ENCODE data around the gene RHBDL1.
A peak's percentile ranks its signal among the peaks of the same experiment; 100 is the strongest.

Gene RHBDL1

DNA sequence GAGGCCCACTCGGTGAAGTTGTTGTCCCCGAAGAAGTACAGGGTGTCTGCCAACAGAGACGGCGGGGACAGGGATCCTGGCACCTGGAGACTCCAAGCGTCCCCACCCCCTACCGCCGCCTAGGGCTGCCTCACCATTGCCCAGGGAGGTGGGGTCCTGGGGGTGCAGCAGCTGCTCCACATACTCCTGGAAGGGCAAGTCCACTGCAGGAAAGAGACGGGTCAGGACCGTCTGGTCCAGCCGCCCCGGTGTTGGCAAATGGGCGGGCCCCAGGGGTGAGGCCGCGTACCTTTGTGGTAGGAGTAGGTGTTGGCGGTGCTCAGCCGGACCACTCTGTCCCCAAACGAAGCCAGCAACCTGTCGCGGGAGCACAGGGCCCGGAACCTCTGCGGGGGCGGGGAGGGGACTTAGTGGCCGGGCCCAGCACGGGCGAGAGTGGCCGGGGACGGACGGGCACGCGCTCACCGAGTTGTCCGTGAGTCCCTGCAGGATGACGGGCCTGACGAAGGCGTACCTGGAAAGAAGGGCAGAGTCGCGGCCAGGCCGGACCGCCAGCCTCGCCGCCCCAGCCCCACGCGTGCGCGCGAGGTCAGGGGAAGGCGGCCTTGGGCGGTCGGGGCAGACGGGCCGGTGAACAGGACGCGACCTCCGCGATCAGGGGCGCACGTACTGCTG is 8.1 kb downstream of the RHBDL1 start:
- no peak for DNase-seq
- peak overlapping the region; percentile 43 to 81 (median 72) for H3K4me3 ChIP-seq (ENCODE audit: control insufficient read depth in 1 of 7, extremely low read depth in 1 of 7, insufficient read depth in 4 of 7, low read depth in 2 of 7, low read length in 6 of 7)
- peaks cover 0 to 49% (median 23%) of the 10 kb centered on the region in 4 experiments for H3K36me3 ChIP-seq (ENCODE audit: control insufficient read depth in 4 of 4, insufficient read depth in 4 of 4, low read length in 3 of 4)
- CTCF ChIA-PET, result interaction anchor here (0.8 kb wide), 1 partner anchor 10 kb away, joined by 4 read pairs; no protein-coding TSS in a partner anchor
- POLR2A ChIA-PET, result no interaction called here
- H3K4me1 ChIP-seq (ENCODE audit: control extremely low read depth in 1 of 4, control insufficient read depth in 4 of 4, insufficient read depth in 4 of 4, low read length in 3 of 4), result peaks cover 0 to 56% (median 53%) of the 10 kb centered on the region in 4 experiments
- WGBS (ENCODE audit: insufficient coverage), result 20% methylated on average over 49 of the region's 57 CpGs
- no peaks in the 10 kb centered on the region for H3K27me3 ChIP-seq (replicated peaks in 2 of 5; ENCODE audit: control insufficient read depth in 4 of 5, insufficient read depth in 5 of 5, low read length in 4 of 5)
- H3K9me3 ChIP-seq (ENCODE audit: control extremely low read depth in 1 of 5, control insufficient read depth in 4 of 5, insufficient read depth in 2 of 5, low read depth in 1 of 5, low read length in 4 of 5), result no peaks in the 10 kb centered on the region
- peak overlapping the region in 1 of 2 experiments; percentile 64 for H3K27ac ChIP-seq (ENCODE audit: insufficient read depth in 1 of 2, low read depth in 1 of 2, low read length in 2 of 2, poor library complexity in 1 of 2, severe bottlenecking in 2 of 2)

DNA sequence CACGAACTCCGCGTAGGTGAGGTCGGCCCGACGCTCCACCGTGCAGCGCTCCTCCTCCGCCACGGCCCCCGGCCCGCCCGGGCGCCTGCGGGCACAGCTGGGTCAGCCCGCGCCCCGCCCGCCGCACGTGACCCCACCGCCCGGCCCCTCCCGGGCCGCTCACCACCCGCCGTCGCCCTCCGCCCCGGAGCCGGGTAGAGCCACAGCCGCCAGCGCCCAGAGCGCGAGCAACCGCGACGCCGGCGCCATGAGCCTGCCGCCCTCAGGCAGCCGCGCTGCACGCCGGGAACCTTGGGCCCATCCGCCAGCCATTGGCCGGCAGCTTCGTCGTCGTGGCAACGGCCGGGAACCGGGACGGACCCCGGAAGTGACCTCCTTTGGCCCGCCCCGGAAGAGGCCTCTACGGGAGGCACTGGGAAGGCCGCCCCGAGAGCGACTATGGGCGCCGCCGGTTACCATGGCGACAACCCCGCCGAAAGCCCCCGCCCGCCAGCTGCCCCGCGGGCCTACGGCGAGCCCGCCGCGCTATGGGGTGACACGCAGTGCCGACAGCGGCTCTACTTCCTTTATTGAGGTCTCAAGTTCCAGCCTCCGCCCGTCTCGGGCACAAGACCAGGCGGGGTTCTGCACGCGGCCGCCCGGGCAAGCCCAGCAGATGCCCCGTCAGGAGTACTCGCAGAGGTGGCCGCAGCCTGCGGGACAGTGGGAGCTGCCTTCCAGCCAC is 8.8 kb downstream of the RHBDL1 start, which contains the start of gene JMJD8:
Gene JMJD8 (minus strand): TSS at position 264 of the 724 bp plus-strand sequence. CDS start 15 bp downstream, at position 249.
- Histone ChIP-seq H3K4me3 (ENCODE audit: control insufficient read depth in 1 of 7, extremely low read depth in 1 of 7, insufficient read depth in 4 of 7, low read depth in 2 of 7, low read length in 6 of 7) (peak within 1 kb of the TSS; percentile 43 to 81 (median 72)), H3K27ac (ENCODE audit: insufficient read depth in 1 of 2, low read depth in 1 of 2, low read length in 2 of 2, poor library complexity in 1 of 2, severe bottlenecking in 2 of 2) (peak within 1 kb of the TSS in 1 of 2 experiments; percentile 64), H3K36me3 (ENCODE audit: control insufficient read depth in 4 of 4, insufficient read depth in 4 of 4, low read length in 3 of 4) (peaks cover 0 to 49% (median 23%) of the 10 kb centered on the region in 4 experiments), H3K9me3 (ENCODE audit: control extremely low read depth in 1 of 5, control insufficient read depth in 4 of 5, insufficient read depth in 2 of 5, low read depth in 1 of 5, low read length in 4 of 5) (no peaks in the 10 kb centered on the region), H3K27me3 (replicated peaks in 2 of 5; ENCODE audit: control insufficient read depth in 4 of 5, insufficient read depth in 5 of 5, low read length in 4 of 5) (no peaks in the 10 kb centered on the region), H3K4me1 (ENCODE audit: control extremely low read depth in 1 of 4, control insufficient read depth in 4 of 4, insufficient read depth in 4 of 4, low read length in 3 of 4) (peaks cover 0 to 57% (median 55%) of the 10 kb centered on the region in 4 experiments)
- POLR2A ChIA-PET, result no interaction called here
- CTCF ChIA-PET, result interaction anchor here (0.6 to 0.8 kb wide), 2 partner anchors 11 to 41 kb away, joined by 4 read pairs; no protein-coding TSS in a partner anchor
- 2% methylated on average over 72 of the region's 91 CpGs for WGBS (ENCODE audit: insufficient coverage)
- peak; percentile 92 to 95 (median 93) for DNase-seq

DNA sequence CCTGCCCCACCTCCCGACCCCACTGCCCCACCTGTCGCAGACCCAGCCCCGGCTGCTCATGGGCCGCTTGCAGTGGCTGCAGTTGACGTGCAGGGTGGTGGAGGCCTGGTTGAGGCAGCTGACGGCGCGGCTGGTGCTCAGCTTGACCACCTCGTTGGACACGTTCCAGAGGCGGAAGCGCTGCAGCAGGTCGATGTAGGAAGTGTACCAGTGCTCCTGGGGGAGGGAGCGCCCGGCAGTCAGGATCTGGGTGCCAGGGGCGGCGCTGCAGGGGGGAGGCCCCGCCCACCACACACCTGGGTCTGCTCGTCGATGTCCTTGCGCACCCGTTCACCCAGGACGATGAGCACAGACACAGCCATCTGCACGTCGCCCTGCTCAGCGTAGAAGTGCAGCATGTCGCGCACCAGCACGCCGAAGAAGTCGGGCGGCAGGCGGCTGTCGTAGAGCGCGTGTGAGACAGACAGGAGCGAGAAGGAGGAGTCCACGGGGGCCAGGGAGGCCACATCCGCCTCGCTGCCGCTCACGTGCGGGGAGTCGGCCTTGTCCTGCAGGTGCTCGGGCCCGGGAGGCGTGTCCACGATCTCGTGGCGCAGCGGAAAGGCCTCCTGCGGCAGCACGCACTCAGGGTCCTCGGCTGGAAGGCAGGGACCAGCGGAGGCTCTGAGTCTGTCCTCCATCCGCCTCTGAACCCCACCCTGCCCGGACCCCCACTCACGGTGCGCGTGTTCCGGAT is 9.7 kb downstream of the RHBDL1 start:
- POLR2A ChIA-PET, result no interaction called here
- H3K4me1 ChIP-seq (ENCODE audit: control extremely low read depth in 1 of 4, control insufficient read depth in 4 of 4, insufficient read depth in 4 of 4, low read length in 3 of 4), result peaks cover 0 to 60% (median 57%) of the 10 kb centered on the region in 4 experiments

DNA sequence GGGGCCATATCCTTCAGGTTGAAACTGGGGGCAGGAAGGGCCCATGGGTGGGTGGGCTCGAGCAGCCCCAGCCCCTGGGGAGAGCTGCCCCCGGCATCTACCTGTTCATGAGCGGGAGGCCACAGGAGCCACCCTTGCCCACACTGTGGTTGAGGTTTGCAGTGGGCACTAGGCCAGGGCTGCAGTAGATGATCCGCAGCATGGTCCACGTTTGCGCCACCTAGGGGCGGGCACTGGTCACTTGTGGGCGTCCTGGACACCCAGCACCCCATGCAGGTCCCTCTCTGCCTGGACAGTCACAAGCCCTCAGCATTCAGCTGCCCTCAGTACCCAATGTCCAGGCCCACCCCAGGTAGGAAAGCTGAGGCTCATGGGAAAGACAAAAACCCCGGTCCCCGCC is 10.5 kb downstream of the RHBDL1 start:
- WGBS (ENCODE audit: insufficient coverage), result 88% methylated on average over 9 of the region's 10 CpGs
- H3K27ac ChIP-seq (ENCODE audit: insufficient read depth in 1 of 2, low read depth in 1 of 2, low read length in 2 of 2, poor library complexity in 1 of 2, severe bottlenecking in 2 of 2), result no peak overlapping the region
- peaks cover 0 to 60% (median 53%) of the 10 kb centered on the region in 4 experiments for H3K4me1 ChIP-seq (ENCODE audit: control extremely low read depth in 1 of 4, control insufficient read depth in 4 of 4, insufficient read depth in 4 of 4, low read length in 3 of 4)
- no peaks in the 10 kb centered on the region for H3K9me3 ChIP-seq (ENCODE audit: control extremely low read depth in 1 of 5, control insufficient read depth in 4 of 5, insufficient read depth in 2 of 5, low read depth in 1 of 5, low read length in 4 of 5)
- peaks cover 0 to 49% (median 23%) of the 10 kb centered on the region in 4 experiments for H3K36me3 ChIP-seq (ENCODE audit: control insufficient read depth in 4 of 4, insufficient read depth in 4 of 4, low read length in 3 of 4)
- no peak for DNase-seq
- peaks cover 0 to under 1% (median 0%) of the 10 kb centered on the region in 5 experiments for H3K27me3 ChIP-seq (replicated peaks in 2 of 5; ENCODE audit: control insufficient read depth in 4 of 5, insufficient read depth in 5 of 5, low read length in 4 of 5)
- ChIA-PET CTCF (interaction anchor here (1.7 kb wide), 1 partner anchor 20 kb away, joined by 4 read pairs; no protein-coding TSS in a partner anchor), POLR2A (no interaction called here)
- no peak overlapping the region for H3K4me3 ChIP-seq (ENCODE audit: control insufficient read depth in 1 of 7, extremely low read depth in 1 of 7, insufficient read depth in 4 of 7, low read depth in 2 of 7, low read length in 6 of 7)

More for the DNA sequence above, 9.7 kb downstream of the RHBDL1 start:
- H3K27me3 ChIP-seq (replicated peaks in 2 of 5; ENCODE audit: control insufficient read depth in 4 of 5, insufficient read depth in 5 of 5, low read length in 4 of 5), result no peaks in the 10 kb centered on the region
- 98% methylated on average over 44 of the region's 61 CpGs for WGBS (ENCODE audit: insufficient coverage)
- no peak overlapping the region for H3K27ac ChIP-seq (ENCODE audit: insufficient read depth in 1 of 2, low read depth in 1 of 2, low read length in 2 of 2, poor library complexity in 1 of 2, severe bottlenecking in 2 of 2)
- H3K36me3 ChIP-seq (ENCODE audit: control insufficient read depth in 4 of 4, insufficient read depth in 4 of 4, low read length in 3 of 4), result peaks cover 0 to 49% (median 23%) of the 10 kb centered on the region in 4 experiments
- H3K4me3 ChIP-seq (ENCODE audit: control insufficient read depth in 1 of 7, extremely low read depth in 1 of 7, insufficient read depth in 4 of 7, low read depth in 2 of 7, low read length in 6 of 7), result peak overlapping the region in 2 of 7 experiments; percentile 77 to 81
- no peaks in the 10 kb centered on the region for H3K9me3 ChIP-seq (ENCODE audit: control extremely low read depth in 1 of 5, control insufficient read depth in 4 of 5, insufficient read depth in 2 of 5, low read depth in 1 of 5, low read length in 4 of 5)
- CTCF ChIA-PET, result interaction anchor here (0.6 kb wide), 2 partner anchors 31 to 40 kb away, joined by 3 to 4 read pairs; no protein-coding TSS in a partner anchor
- no peak for DNase-seq

DNA sequence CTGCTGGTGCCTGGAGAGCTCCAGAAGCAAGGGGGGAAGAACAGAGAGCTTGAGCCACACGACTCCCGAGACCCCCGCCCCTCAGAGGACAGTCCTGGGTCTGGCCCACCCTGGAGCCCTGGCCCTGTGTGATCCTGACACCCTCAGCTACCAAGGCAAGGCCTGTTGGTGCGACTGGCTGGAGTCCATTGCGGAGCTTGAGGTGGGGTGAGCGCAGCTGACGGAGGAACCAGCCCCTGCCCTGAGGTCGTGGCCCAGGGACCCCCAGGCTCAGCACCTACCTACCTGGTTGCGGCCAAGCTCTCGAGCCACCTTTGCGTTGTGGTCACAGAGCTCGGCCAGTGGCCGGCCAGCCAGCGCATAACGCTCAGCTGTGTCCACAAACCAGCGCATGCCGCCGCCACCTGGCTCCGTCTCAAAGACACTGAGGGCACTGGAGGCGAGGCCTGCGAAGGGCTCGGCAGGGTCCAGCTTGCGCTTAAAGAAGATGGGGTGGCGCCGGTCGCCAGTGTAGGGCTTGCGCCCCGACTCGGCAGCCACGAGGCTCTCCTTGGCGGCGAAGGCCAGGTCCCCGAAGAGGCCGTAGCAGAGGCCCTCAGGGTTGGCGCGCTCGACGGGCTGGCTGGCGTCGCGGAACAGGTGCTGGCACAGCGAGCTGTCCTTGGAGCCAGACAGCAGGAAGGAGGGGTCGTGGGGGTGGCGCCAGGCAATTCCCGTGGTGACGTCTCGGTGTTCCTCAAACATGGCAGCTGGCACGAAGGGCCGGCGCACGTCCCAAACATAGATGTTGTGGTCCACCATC is 11.2 kb downstream of the RHBDL1 start:
- 98% methylated on average over 50 of the region's 51 CpGs for WGBS (ENCODE audit: insufficient coverage)

DNA sequence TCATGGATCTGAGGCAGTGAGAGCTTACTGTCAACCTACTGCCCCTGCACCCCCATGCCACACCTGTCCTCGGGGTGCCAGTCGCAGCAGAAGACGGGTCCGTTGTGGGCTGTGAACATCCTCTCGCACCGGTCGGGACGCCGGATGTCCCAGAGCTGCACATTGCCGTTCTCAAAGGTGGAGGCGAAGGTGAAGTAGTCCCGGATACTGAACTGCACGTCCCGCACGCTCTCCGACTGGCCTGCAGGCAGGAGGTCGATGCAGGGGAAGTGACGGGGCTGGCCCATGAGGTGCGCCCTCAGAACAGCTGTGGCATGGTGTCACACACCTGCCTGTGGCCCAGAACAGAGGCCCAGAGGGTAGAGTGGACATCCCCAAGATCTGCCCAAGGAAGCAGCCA is 12.0 kb downstream of the RHBDL1 start:
- H3K9me3 ChIP-seq (ENCODE audit: control extremely low read depth in 1 of 5, control insufficient read depth in 4 of 5, insufficient read depth in 2 of 5, low read depth in 1 of 5, low read length in 4 of 5), result no peaks in the 10 kb centered on the region
- ChIA-PET POLR2A (no interaction called here), CTCF (interaction anchor here (1.7 to 1.8 kb wide), 2 partner anchors 22 to 25 kb away, joined by 4 to 5 read pairs; no protein-coding TSS in a partner anchor)
- peaks cover 0 to 14% (median 3%) of the 10 kb centered on the region in 5 experiments for H3K27me3 ChIP-seq (replicated peaks in 2 of 5; ENCODE audit: control insufficient read depth in 4 of 5, insufficient read depth in 5 of 5, low read length in 4 of 5)
- H3K36me3 ChIP-seq (ENCODE audit: control insufficient read depth in 4 of 4, insufficient read depth in 4 of 4, low read length in 3 of 4), result peaks cover 0 to 37% (median 18%) of the 10 kb centered on the region in 4 experiments
- peaks cover 0 to 45% (median 39%) of the 10 kb centered on the region in 4 experiments for H3K4me1 ChIP-seq (ENCODE audit: control extremely low read depth in 1 of 4, control insufficient read depth in 4 of 4, insufficient read depth in 4 of 4, low read length in 3 of 4)
- no peak for DNase-seq
- WGBS (ENCODE audit: insufficient coverage), result over 99% methylated on average over 19 of the region's 19 CpGs
- H3K27ac ChIP-seq (ENCODE audit: insufficient read depth in 1 of 2, low read depth in 1 of 2, low read length in 2 of 2, poor library complexity in 1 of 2, severe bottlenecking in 2 of 2), result no peak overlapping the region
- no peak overlapping the region for H3K4me3 ChIP-seq (ENCODE audit: control insufficient read depth in 1 of 7, extremely low read depth in 1 of 7, insufficient read depth in 4 of 7, low read depth in 2 of 7, low read length in 6 of 7)

More for the DNA sequence above, 11.2 kb downstream of the RHBDL1 start:
- no peak for DNase-seq
- ChIA-PET CTCF (interaction anchor here (0.8 to 1.7 kb wide), 2 partner anchors 21 to 26 kb away, joined by 3 to 4 read pairs; no protein-coding TSS in a partner anchor), POLR2A (no interaction called here)
- H3K27me3 ChIP-seq (replicated peaks in 2 of 5; ENCODE audit: control insufficient read depth in 4 of 5, insufficient read depth in 5 of 5, low read length in 4 of 5), result peaks cover 0 to 6% (median 0%) of the 10 kb centered on the region in 5 experiments
- H3K36me3 ChIP-seq (ENCODE audit: control insufficient read depth in 4 of 4, insufficient read depth in 4 of 4, low read length in 3 of 4), result peaks cover 0 to 45% (median 23%) of the 10 kb centered on the region in 4 experiments
- H3K4me1 ChIP-seq (ENCODE audit: control extremely low read depth in 1 of 4, control insufficient read depth in 4 of 4, insufficient read depth in 4 of 4, low read length in 3 of 4), result peaks cover 0 to 53% (median 46%) of the 10 kb centered on the region in 4 experiments
- H3K9me3 ChIP-seq (ENCODE audit: control extremely low read depth in 1 of 5, control insufficient read depth in 4 of 5, insufficient read depth in 2 of 5, low read depth in 1 of 5, low read length in 4 of 5), result no peaks in the 10 kb centered on the region
- H3K4me3 ChIP-seq (ENCODE audit: control insufficient read depth in 1 of 7, extremely low read depth in 1 of 7, insufficient read depth in 4 of 7, low read depth in 2 of 7, low read length in 6 of 7), result no peak overlapping the region
- H3K27ac ChIP-seq (ENCODE audit: insufficient read depth in 1 of 2, low read depth in 1 of 2, low read length in 2 of 2, poor library complexity in 1 of 2, severe bottlenecking in 2 of 2), result no peak overlapping the region

Data from common myeloid progenitor, CD34-positive (primary cell).